Omental fat pad (tissue), 4 donors: ENCODE results near the gene CNRIP1. TPM values are rescaled to one million over a fixed set of nuclear protein-coding genes. Genes with fewer than 3 reads are reported as not detected.

Experiments
- ATAC-seq: fragments of 150-250 bp; one replicate; pipeline ENCODE4 v1.9.1; 2016; ENCODE audit warnings: mild to moderate bottlenecking, moderate library complexity; ENCODE audit not compliant: low FRiP score
- DNase-seq: peaks from one replicate; pipeline ENCODE4 v3.0.0-alpha.2; 2019; ENCODE audit warnings: low spot score
- total RNA-seq, 4 donors: library from RNA; depleted of rRNA; stranded (reverse); fragments of >200 nt; gene quantifications; one replicate each; pipeline ENCODE4 v1.1.0, GENCODE V29; 2016
- TF ChIP-seq, protein P1 (sequence below), 3 donors: fragments of 450-650 bp; IDR thresholded peaks; one replicate each; pipeline ENCODE4 v1.5.1; 2016 to 2017; ENCODE audit warnings: antibody characterized with exemption in 3 of 3, mild to moderate bottlenecking in 3 of 3, moderate library complexity in 2 of 3

The CNRIP1 gene
- total RNA-seq, 4 donors from 2014 or later, result 40.8 to 67.9 (median 49.4) TPM

DNA sequence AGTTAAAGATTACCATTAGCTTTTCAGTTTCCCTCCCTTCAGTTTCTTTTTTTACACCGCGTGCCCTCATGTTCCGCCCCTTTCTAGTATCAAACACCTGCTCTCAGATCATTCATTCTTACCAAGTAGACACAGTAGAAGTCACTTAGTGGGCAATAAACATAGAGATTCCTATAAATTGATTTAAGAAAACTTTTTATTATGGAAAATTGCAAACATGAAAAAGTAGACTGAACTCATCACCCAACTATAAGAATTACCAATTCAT lies 21.2 kb upstream of the CNRIP1 start:
- DNase-seq (no peak), ATAC-seq (no peak)
- TF ChIP-seq, protein P1, sequence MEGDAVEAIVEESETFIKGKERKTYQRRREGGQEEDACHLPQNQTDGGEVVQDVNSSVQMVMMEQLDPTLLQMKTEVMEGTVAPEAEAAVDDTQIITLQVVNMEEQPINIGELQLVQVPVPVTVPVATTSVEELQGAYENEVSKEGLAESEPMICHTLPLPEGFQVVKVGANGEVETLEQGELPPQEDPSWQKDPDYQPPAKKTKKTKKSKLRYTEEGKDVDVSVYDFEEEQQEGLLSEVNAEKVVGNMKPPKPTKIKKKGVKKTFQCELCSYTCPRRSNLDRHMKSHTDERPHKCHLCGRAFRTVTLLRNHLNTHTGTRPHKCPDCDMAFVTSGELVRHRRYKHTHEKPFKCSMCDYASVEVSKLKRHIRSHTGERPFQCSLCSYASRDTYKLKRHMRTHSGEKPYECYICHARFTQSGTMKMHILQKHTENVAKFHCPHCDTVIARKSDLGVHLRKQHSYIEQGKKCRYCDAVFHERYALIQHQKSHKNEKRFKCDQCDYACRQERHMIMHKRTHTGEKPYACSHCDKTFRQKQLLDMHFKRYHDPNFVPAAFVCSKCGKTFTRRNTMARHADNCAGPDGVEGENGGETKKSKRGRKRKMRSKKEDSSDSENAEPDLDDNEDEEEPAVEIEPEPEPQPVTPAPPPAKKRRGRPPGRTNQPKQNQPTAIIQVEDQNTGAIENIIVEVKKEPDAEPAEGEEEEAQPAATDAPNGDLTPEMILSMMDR (IDR thresholded peaks at IDR 0.05), result no peak

GRCh38 chr2:68340226-68341061 lies 20.7 kb upstream of the CNRIP1 start:
- DNase-seq, result no peak
- TF ChIP-seq, protein P1 (IDR thresholded peaks at IDR 0.05), result no peak
- no peak for ATAC-seq

GRCh38 chr2:68336192-68336591 lies 16.4 kb upstream of the CNRIP1 start:
- TF ChIP-seq, protein P1 (IDR thresholded peaks at IDR 0.05), result no peak
- ATAC-seq (no peak), DNase-seq (no peak)

- DNase-seq (no peak), ATAC-seq (no peak)
- TF ChIP-seq, protein P1 (IDR thresholded peaks at IDR 0.05), result no peak
Observed at GRCh38 chr2:68333931-68334330, 14.2 kb upstream of the CNRIP1 start.

DNA sequence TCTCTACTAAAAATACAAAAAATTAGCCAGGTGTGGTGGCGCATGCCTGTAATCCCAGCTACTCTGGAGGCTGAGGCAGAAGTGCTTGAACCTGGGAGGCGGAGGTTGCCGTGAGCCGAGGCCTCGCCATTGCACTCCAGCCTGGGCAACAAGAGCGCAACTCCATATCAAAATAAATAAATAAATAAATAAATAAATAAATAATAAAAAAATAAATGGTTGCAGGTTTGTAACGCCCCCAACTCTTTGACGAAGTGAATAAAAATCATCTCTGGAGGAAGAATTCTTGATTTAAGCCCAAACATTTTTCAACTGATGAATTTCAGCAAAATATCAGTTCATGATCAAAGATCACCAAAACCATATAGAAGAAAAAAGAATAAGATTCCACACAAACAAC lies 13.3 kb upstream of the CNRIP1 start:
- ATAC-seq (no peak), DNase-seq (no peak)
- TF ChIP-seq, protein P1 (IDR thresholded peaks at IDR 0.05), result no peak

GRCh38 chr2:68330691-68331090 lies 10.9 kb upstream of the CNRIP1 start:
- DNase-seq (no peak), ATAC-seq (no peak)
- TF ChIP-seq, protein P1 (IDR thresholded peaks at IDR 0.05), result no peak

- DNase-seq, result no peak
- no peak for ATAC-seq
- TF ChIP-seq, protein P1 (IDR thresholded peaks at IDR 0.05), result no peak
Observed at GRCh38 chr2:68328901-68329300, 9.2 kb upstream of the CNRIP1 start.
